NCI-H524 treated with DMSO at 0.1 percent for 48 hours (cell line): Measurements from ENCODE around the gene REN.

Experiments used
- DNase-seq: peaks from one replicate; lab custom pipeline; 2025; lab: John Stamatoyannopoulos, UW

Gene REN

GRCh38 chr1:204153667-204154066 is 12.5 kb downstream of the REN start:
- DNase-seq, result no peak

- no peak for DNase-seq
Measured at GRCh38 chr1:204152310-204153044, 13.7 kb downstream of the REN start.

DNA sequence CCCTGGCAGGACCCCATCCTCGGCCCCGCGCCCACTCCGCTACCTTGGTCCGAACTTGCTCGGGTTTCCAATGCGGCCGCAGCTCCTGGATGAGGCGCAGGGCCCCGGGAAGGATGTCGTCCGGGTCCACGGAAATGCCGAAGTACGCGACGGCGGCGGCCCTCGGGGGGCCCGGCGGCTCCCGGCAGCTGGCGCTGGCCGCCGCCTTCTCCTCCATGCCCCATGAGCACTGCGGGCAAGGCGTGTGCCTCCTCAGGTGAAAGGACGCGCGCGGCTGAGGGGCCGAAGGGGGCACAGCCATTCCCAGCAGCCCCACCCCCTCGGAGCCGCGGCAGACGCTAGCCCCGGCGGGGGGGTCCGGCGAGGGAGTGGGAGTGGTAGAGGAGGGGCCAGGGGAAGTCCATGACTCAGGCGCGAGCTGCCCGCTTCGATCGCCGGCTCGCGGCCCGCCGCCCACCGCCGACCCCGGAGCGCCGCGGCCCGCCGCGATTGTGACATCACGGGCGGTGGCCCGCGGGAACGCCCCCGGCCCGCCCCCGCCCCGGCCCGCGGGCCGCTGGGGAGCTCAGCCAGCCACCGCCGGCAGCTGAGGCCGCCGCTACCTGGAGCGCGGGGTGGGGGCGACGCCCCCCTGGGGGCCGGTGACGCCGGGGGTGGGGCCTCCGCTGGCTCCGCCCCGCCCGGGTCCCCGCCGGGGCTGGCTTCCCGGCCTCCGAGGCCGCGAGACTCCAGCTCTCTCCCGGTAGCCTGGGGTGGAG is 14.4 kb downstream of the REN start, which contains the start of gene ETNK2:
TSS of gene ETNK2 (minus strand) at position 493 of the 758 bp plus-strand sequence. CDS start at position 301, 192 bp downstream.
- no peak for DNase-seq

DNA sequence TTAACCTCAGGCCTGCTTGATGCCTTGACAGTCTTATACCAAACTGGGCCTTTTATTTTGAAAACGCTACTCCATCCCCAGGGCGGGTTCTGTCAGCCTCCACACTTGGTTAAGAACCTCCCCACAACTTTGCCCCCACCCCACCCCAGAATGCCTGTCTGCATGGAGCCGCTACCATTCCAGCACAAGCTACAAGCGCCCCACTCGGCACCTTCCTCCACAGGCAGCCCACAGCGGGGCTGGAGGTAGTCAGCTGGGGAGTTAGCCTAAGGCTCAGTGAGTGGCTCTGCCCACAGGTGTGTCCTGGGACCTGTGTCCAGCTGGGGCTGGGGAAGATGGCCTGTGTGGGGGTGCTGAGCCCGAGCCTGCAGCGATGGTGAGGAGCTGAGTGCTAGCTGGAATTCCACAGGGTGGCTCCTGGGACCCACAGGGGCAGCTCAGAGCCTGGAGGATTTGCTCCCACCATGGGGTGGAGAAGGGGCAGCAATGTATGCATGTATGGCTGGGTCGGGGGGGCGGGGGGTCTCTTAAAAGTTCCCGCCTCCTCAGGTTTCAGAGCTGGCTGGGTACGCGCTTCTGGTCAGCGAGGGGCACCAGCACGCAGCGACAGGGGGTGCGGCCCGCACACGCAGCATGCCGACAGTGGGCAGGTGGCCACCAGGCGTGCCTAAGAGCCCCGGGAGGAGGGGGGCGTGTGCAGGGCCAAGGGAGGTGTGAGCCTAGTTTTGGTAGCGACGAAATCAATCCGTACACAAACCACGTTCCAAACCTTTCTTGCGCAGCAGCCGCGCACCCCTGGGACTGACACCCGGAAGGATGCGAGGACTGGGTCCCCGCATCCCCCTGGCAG is 15.2 kb downstream of the REN start:
- no peak for DNase-seq

- DNase-seq, result no peak
Measured at GRCh38 chr1:204149635-204150565, 16.2 kb downstream of the REN start.

- DNase-seq, result no peak
Measured at GRCh38 chr1:204149107-204149506, 17.0 kb downstream of the REN start.

DNA sequence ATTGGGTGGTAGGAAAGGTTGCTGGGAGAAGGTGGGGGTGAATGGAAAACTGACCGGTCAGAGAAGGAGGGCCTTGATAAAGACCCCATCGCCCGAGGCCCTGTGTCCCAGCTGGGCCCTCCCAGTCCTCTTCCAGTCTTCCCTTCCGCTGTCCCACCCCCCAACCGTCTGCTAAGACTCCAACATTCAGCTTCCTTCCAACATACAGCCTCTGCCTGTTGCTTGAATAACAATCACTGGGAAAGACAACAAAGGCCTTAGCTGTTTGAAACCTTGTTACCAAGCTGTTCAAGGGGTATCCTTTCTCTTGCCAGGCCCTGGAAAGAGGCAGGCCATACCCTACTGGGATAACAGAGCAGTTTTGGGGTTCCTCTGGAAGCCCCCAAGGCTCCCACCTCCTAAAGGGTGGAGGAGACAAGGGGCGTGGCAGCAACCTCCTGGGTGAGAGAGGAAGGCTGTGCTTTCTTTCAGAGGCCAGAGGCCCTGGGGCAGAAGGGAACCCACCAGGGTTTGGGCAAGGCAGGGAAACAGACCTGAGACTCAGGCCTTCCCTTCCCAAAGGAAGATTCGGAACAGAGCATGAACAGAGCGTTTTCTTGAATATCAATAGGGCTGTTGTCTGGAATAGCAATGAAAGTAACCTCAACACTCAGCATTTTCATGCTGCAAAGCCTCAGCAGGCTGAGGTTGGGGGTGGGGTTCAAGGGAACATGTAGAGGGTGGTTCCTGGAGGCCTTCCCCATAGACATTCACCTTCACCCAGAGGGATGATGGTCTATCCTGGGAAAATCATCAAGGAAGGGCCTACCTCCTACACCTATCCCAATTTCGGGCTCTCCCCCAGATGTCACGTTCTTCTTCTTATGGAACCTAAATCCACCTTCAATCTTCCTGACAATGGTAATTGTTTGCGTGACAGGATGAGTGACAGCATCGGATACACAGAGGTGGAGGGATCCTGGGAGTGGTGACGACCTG is 18.4 kb downstream of the REN start:
- no peak for DNase-seq

GRCh38 chr1:204146965-204147364 is 19.2 kb downstream of the REN start:
- DNase-seq, result no peak

GRCh38 chr1:204146309-204146708 is 19.8 kb downstream of the REN start:
- no peak for DNase-seq

DNA sequence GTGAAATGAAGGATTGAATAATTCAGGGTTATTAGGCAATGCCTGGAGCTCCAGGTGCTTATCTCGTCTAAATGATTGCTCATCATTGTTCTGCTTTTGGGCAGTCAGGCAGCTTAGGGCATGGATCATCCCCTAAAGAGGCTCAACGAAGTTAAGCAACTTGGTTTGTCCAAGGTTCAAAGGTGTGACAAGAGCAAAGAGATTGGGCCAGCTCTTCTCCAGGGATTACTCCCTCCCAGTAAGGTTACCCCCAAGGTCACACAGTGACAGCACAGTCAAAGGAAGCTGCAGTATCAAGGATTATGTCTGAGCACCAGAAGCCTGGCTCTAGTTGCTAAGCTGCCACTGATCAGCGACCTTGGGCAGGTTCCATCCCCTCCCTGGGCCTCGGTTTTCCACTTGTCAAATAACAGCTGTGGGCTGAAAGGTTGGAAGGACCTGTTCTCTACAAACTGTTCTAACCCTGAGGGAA is 21.1 kb downstream of the REN start:
- no peak for DNase-seq

- no peak for DNase-seq
Measured at GRCh38 chr1:204143276-204144041, 22.7 kb downstream of the REN start.

- DNase-seq, result no peak
Measured at GRCh38 chr1:204142032-204142974, 23.8 kb downstream of the REN start.

DNA sequence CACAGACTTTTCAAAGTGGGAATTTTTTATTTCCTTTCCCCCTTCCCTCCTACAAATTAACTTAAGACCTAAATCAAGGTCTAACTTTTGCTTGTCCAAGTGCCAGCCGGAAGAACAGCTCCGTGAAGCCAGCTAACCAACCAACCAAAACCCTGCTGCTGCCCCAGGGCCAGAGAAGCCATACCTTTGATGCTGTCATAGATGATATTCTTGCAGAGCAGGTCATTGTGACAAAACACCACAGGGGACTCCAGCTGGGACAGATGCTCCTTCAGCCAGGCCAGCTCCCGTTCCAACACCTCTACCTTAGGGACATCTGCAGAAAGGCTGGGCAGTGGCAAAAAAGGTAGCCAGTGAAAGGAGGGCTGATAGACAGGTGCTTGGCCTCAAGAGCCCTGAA is 25.0 kb downstream of the REN start:
- DNase-seq, result no peak

GRCh38 chr1:204139952-204140351 is 26.2 kb downstream of the REN start:
- DNase-seq, result no peak

GRCh38 chr1:204139088-204139487 is 27.0 kb downstream of the REN start:
- DNase-seq, result no peak

GRCh38 chr1:204136814-204137213 is 29.3 kb downstream of the REN start:
- DNase-seq, result no peak

DNA sequence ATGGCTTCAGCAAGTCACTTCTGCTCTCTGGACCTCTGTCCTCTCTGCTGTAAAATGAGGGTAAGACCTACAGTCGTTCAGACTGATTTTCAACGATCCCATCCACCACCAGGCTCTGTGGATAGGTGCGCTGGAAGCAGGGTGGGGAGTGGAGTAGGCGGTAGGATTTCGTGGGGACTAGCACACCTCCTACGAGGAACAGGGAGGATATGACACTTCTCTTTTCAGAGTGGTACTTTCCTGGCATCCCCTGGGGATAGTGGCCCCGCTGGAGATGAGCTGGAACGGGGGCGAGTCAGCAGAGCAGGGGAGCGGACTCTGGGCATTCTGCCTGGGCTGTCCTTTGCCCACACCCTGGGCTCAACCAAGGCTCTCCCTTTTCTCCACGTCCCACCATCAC is 32.0 kb downstream of the REN start:
- DNase-seq, result no peak

DNA sequence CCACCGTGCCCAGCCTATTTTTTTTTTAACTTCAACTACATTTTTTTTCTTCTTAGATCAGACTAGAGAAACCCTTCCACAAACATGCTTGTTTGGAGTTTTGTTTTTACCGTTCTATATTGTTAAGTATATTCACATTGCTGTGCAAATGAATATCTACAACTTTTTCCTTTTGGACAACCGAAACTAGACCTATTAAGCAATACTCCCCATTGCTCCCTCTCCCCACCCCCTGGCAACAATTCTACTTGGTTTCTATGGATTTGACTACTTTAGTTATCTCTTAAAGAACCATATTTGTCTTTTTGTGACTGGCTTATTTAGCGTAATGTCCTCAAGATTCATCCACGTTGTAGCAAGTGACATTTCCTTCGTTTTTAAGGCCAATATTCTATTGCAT is 33.4 kb downstream of the REN start:
- DNase-seq, result no peak
